GM12873 (cell line): ENCODE data around the gene ZNF454.

Experiments used
- CTCF ChIP-seq: IDR thresholded peaks from 2 replicates; pipeline ENCODE4 v1.5.1; 2012; ENCODE audit warnings: low read depth, mild to moderate bottlenecking, moderate library complexity, low read length, control low read depth; ENCODE audit not compliant: insufficient read depth; ENCODE audit errors: missing control alignments

The ZNF454 gene

GRCh38 chr5:178965465-178966055 is 24.6 kb downstream of the ZNF454 start:
- TF ChIP-seq CTCF, result no peak

DNA sequence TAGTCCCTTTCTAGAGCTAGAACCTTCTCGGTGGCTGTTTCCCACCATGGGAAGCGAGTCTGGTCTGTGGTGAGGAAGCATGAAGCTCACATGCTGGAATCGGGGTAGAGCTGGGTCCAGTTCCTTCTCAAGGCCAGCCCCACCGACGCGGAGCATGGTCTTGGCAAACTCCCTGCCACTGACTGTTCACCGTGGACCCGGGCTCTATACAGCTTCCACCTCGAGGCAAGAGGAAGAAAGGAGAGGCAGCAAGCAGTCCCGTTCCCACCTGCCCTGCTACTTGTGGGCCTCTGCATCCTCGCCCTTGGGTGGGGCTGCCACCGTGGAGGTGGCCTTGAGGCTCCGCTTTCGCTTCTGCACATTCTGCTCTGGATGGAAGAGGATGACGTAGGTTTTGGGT is 40.4 kb downstream of the ZNF454 start:
- TF ChIP-seq CTCF, result no peak

DNA sequence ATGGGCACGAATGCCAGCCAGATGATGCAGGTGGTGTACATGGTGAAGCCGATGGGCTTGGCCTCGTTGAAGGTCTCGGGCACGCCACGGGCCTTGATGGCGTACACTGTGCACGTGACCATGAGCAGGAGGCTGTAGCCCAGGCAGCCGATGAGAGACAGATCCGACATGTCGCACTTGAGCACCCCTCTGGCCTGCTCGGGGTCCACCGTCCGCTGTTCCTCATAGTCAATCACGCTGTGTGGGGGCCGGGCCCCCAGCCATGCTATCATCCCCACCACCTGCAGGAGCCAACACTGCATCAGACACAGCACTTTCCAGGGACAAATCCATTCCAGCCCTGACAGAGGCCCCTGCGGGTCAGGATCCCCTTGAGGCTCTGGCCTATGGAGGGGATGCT is 41.9 kb downstream of the ZNF454 start:
- TF ChIP-seq CTCF, result no peak

- TF ChIP-seq CTCF, result no peak
Observed at GRCh38 chr5:178983728-178984127, 42.7 kb downstream of the ZNF454 start.

- TF ChIP-seq CTCF, result no peak
Observed at GRCh38 chr5:178984145-178985072, 43.4 kb downstream of the ZNF454 start.

GRCh38 chr5:178986326-178986960 is 45.4 kb downstream of the ZNF454 start:
- no peak for TF ChIP-seq CTCF
